Pancreas (tissue), 10 donors: ENCODE results near the gene OR52A1. TPM values are rescaled to one million over a fixed set of nuclear protein-coding genes. Genes with fewer than 3 reads are reported as not detected.

Source experiments
- ATAC-seq, 4 donors: fragments of 200-7000 bp; cut with Tn5 transposase; one replicate each; pipeline versions ENCODE4 v1.8.0 to v1.9.1; 2020; ENCODE audit warnings: mild to moderate bottlenecking in 4 of 4, moderate library complexity in 4 of 4
- DNase-seq, 6 donors: peaks; one replicate each; pipeline ENCODE4 v3.0.0-alpha.2; 2020
- FAIRE-seq: peaks from 2 replicates; lab custom pipeline; 2012; peaks lifted over from hg19 to GRCh38; lab: Jason Lieb, UNC
- H3K27ac ChIP-seq, 4 donors: fragments of 200-600 bp; sonication (generic); 1 replicate in 3 of 4; 2 replicates in 1 of 4; pipeline versions ENCODE4 v1.5.0 to v1.8.0; 2020
- H3K27me3 ChIP-seq, 4 donors: fragments of 200-600 bp; one replicate each; pipeline ENCODE4 v1.8.0; 2021
- H3K36me3 ChIP-seq, 3 donors: fragments of 200-600 bp; sonication (generic) in 1 of 3; one replicate each; pipeline versions ENCODE4 v1.5.0 to v1.8.0; 2020 to 2021
- H3K4me1 ChIP-seq, 3 donors: fragments of 200-600 bp; one replicate each; pipeline ENCODE4 v1.8.0; 2021
- H3K4me3 ChIP-seq, 4 donors: fragments of 200-600 bp; sonication (generic) in 2 of 4; one replicate each; pipeline versions ENCODE4 v1.5.0 to v1.8.0; 2020 to 2021
- H3K9me3 ChIP-seq, 4 donors: fragments of 200-600 bp; one replicate each; pipeline ENCODE4 v1.8.0; 2021
- CTCF ChIP-seq, 4 donors: fragments of 200-600 bp; sonication (generic) in 3 of 4; IDR thresholded peaks; one replicate each; pipeline versions ENCODE4 v1.5.0 to v1.8.0; 2021; ENCODE audit warnings: antibody characterized with exemption in 4 of 4
- WGBS, 2 donors: extraction: QIAGEN DNeasy Blood & Tissue Kit; methylation state at CpG; one replicate each; pipeline ENCODE4 v1.1.7; 2013; 5-methylcytosine and 5-hydroxymethylcytosine counted together
- intact Hi-C, 3 donors: fragments of 100-400 bp; cut with DNase I; formaldehyde crosslinking; loops; one replicate each; pipeline versions ENCODE4 v1.11.1 to v1.14.2; 2022
- polyA plus RNA-seq, 2 donors: library from polyadenylated mRNA; stranded (reverse); fragments of 200-250 nt; gene quantifications; one replicate each; pipeline ENCODE4 v1.2.3, GENCODE V29; 2013
- total RNA-seq, 6 donors: library from RNA; stranded (reverse); fragmentation: NEBNext Ultra II Directional in 4 of 6; extraction: Animal tissue kit (Norgen Biotek cat#: 25700) in 4 of 6; gene quantifications; one replicate each; pipeline versions ENCODE4 v1.2.1 to v1.2.4, GENCODE V29; 2021 to 2023
- donor health status: healthy with polysubstance abuse.
- donor health status: DM: no; HTN: no; CAD: no; lungs with moderate emphysema.
- donor health status: DM: no; HTN: no; CAD: no.
- donor health status: control.
- donor health status: control.
- donor health status: Bipolar disorder and iron deficiency.
- donor health status: DM: yes; HTN: yes; CAD: no.
- donor health status: DM: no; HTN: no; CAD: no.
- donor health status: DM: no; HTN: no; CAD: no.
- donor health status: DM: yes; HTN: yes; CAD: no.

OR52A1 gene
- not detected for total RNA-seq
- polyA plus RNA-seq, result not detected

DNA sequence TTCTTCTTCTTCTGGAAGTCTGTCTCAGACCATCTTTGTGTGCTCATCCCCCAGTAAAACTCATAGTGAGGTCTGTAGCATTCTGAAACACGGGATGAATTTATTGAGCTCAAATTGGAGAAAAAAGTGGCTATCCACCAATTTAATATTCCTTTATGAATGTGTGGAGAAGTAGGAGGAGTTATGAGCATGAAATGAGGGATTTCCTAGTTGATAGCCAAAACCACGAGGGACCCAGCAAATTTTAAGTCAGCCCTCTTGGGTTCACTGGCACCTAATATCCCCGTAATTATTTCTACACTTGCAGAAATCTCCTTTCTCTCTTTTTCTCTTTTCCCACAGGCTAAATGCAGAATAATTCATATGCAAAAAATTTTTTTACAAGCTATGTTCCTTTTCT, at the start of gene OR52A1:
Gene OR52A1 (minus strand): TSS at position 101 of the 400 bp plus-strand sequence. CDS start 2,388 bp downstream, outside the sequence.
- no peaks in the 10 kb centered on the region for H3K9me3 ChIP-seq
- TF ChIP-seq CTCF (IDR thresholded peaks at IDR 0.05), result no peak
- FAIRE-seq (no peak), ATAC-seq (no peak), DNase-seq (no peak)
- H3K36me3 ChIP-seq, result no peaks in the 10 kb centered on the region
- H3K4me1 ChIP-seq, result no peaks in the 10 kb centered on the region
- H3K27me3 ChIP-seq, result no peaks in the 10 kb centered on the region
- intact Hi-C loops, result no loop called here
- WGBS, 2 donors, result 43 to 45% methylated on average over 3 of the region's 3 CpGs
- no peak within 1 kb of the TSS for H3K4me3 ChIP-seq
- no peak within 1 kb of the TSS for H3K27ac ChIP-seq

DNA sequence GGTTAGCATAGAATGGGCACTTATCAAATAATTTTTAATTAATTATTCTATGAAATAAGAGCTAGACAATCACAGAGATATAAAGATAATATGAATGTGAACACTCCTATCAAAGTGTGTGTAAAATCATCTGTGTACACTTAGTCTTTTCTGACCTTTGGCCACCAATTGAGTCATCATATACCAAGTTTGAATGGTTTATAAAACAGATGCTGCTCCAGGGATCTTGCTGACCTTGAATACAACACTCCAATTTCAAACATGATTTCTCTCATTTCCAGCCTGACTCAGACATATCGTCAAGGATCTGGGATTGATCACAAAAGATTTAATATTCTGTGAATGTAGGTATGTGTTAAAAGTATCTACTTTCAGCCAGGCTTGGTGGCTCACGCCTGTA, 48.8 kb upstream of the OR52A1 start:
- intact Hi-C loops, result no loop called here
- Histone ChIP-seq H3K4me1 (no peaks in the 10 kb centered on the region), H3K27me3 (no peaks in the 10 kb centered on the region), H3K9me3 (no peaks in the 10 kb centered on the region), H3K36me3 (no peaks in the 10 kb centered on the region), H3K4me3 (no peak overlapping the region), H3K27ac (no peak overlapping the region)
- WGBS, 2 donors, result 37 to 42% methylated on average over 2 of the region's 2 CpGs
- TF ChIP-seq CTCF (IDR thresholded peaks at IDR 0.05), result no peak
- ATAC-seq (no peak), DNase-seq (no peak), FAIRE-seq (no peak)

DNA sequence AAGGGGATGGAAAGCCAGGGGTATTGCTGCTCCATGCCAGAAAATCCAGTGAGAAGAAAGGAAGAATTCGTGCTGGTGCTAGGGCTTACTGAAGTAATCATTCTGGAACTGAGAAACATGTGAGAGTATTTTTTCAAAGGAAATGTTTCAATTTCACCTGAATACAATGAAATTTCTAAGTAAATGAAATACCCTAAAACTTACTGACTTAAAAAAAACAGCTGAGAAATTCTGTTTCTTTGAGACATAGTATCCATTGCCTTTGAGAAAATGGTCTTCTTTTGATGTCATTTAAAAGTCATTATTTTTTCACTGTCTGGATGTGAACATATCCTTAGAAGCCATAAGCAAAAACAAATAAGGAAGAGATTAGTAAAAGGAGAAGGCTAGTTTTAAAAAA, 46.0 kb upstream of the OR52A1 start, which contains the start of gene OR51V1:
Gene OR51V1 (minus strand): TSS at position 101 of the 400 bp plus-strand sequence. CDS start 0 bp downstream, at position 101.
- no peaks in the 10 kb centered on the region for H3K9me3 ChIP-seq
- H3K27ac ChIP-seq, result no peak within 1 kb of the TSS
- 36 to 40% methylated on average over 1 of the region's 1 CpG for WGBS, 2 donors
- no peak for ATAC-seq
- H3K27me3 ChIP-seq, result no peaks in the 10 kb centered on the region
- no peaks in the 10 kb centered on the region for H3K36me3 ChIP-seq
- no peak for TF ChIP-seq CTCF (IDR thresholded peaks at IDR 0.05)
- DNase-seq, result no peak
- FAIRE-seq, result no peak
- intact Hi-C loops, result no loop called here
- H3K4me1 ChIP-seq, result no peaks in the 10 kb centered on the region
- no peak within 1 kb of the TSS for H3K4me3 ChIP-seq

GRCh38 chr11:5198285-5198684, 43.7 kb upstream of the OR52A1 start:
- Histone ChIP-seq H3K27ac (no peak overlapping the region), H3K4me1 (no peaks in the 10 kb centered on the region), H3K9me3 (no peaks in the 10 kb centered on the region), H3K27me3 (no peaks in the 10 kb centered on the region), H3K36me3 (no peaks in the 10 kb centered on the region), H3K4me3 (no peak overlapping the region)
- intact Hi-C loops, result no loop called here
- DNase-seq (no peak), FAIRE-seq (no peak), ATAC-seq (no peak)
- TF ChIP-seq CTCF (IDR thresholded peaks at IDR 0.05), result no peak

DNA sequence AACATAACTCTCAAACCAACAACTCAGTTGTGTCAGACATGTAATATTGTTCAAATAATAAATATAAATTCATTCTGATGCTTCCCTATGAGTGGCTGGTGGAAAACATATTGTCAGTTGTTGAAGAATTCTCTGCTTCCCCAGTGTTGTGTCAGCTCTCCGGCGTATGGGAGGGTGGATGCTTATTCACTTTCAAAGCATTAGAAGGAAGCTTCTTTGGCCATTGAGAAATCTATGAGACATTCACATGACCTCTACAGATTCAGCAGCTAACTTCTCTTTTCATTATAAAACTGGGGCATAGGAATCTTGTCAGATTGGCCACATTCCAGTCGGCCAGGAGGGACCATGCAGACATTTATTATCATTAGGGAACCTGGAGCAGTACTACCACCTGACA, 43.0 kb upstream of the OR52A1 start:
- ATAC-seq (no peak), FAIRE-seq (no peak), DNase-seq (no peak)
- no peak overlapping the region for H3K4me3 ChIP-seq
- H3K9me3 ChIP-seq, result no peaks in the 10 kb centered on the region
- H3K4me1 ChIP-seq, result no peaks in the 10 kb centered on the region
- no peaks in the 10 kb centered on the region for H3K36me3 ChIP-seq
- no peak overlapping the region for H3K27ac ChIP-seq
- TF ChIP-seq CTCF (IDR thresholded peaks at IDR 0.05), result no peak
- 61 to 68% methylated on average over 3 of the region's 3 CpGs for WGBS, 2 donors
- H3K27me3 ChIP-seq, result no peaks in the 10 kb centered on the region
- intact Hi-C loops, result no loop called here
